ENCODE data around the gene COMTD1.
A peak's percentile ranks its signal among the peaks of the same experiment; 100 is the strongest.

Gene COMTD1

GRCh38 chr10:75235375-75236177 is at the start of gene COMTD1 (continued):
- TF ChIP-seq ZNF704 (tag by site-specific recombination; IDR thresholded peaks at IDR 0.05) (no peak), BCL11A (tag by site-specific recombination; IDR thresholded peaks at IDR 0.05; ENCODE audit: low read depth) (peak; percentile 75), ZNF416 (tag by site-specific recombination; IDR thresholded peaks at IDR 0.05) (no peak), ZNF544 (tag by site-specific recombination; IDR thresholded peaks at IDR 0.05) (no peak), ZNF19 (tag by site-specific recombination; IDR thresholded peaks at IDR 0.05; ENCODE audit: low read depth) (no peak), ZNF280D (tag by site-specific recombination; IDR thresholded peaks at IDR 0.05) (no peak), ZNF626 (tag by site-specific recombination; IDR thresholded peaks at IDR 0.05) (no peak), ZNF157 (tag by site-specific recombination; IDR thresholded peaks at IDR 0.05) (no peak), ZBTB11 (tag by site-specific recombination; conservative IDR thresholded peaks at IDR 0.05; ENCODE audit: low read depth) (no peak; the same call in 1 of the 2 replicates), SP2 (tag by site-specific recombination; IDR thresholded peaks at IDR 0.05) (peak; percentile 76), ZBTB10 (tag by site-specific recombination; IDR thresholded peaks at IDR 0.05) (peak; percentile 55; the same call in 1 of the 2 replicates), ZNF792 (tag by site-specific recombination; IDR thresholded peaks at IDR 0.05) (no peak), ZFHX2 (tag by site-specific recombination; conservative IDR thresholded peaks at IDR 0.05) (no peak), PRDM1 (tag by site-specific recombination; IDR thresholded peaks at IDR 0.05) (no peak), ZNF112 (tag by site-specific recombination; IDR thresholded peaks at IDR 0.05) (no peak), KLF17 (tag by site-specific recombination; IDR thresholded peaks at IDR 0.05) (peak; percentile 71), ZNF350 (tag by site-specific recombination; IDR thresholded peaks at IDR 0.05) (no peak), ZNF560 (tag by site-specific recombination; IDR thresholded peaks at IDR 0.05; ENCODE audit: borderline replicate concordance) (no peak), ZNF777 (tag by site-specific recombination; IDR thresholded peaks at IDR 0.05; ENCODE audit: borderline replicate concordance) (no peak), ZBTB6 (tag by site-specific recombination; IDR thresholded peaks at IDR 0.05) (0 out of 2 replicates have a peak, but pooled peaks have one; percentile 56), ZNF580 (tag by site-specific recombination; IDR thresholded peaks at IDR 0.05) (peak; percentile 31; the same call in 1 of the 2 replicates), ZNF629 (tag by site-specific recombination; IDR thresholded peaks at IDR 0.05) (peak; percentile 70), HOXA7 (CRISPR knock-in tag; IDR thresholded peaks at IDR 0.05; ENCODE audit: borderline replicate concordance) (no peak), ZNF37A (tag by site-specific recombination; IDR thresholded peaks at IDR 0.05) (peak; percentile 49; the same call in 1 of the 2 replicates), ZNF221 (tag by site-specific recombination; IDR thresholded peaks at IDR 0.05; ENCODE audit: borderline replicate concordance) (0 out of 2 replicates have a peak, but pooled peaks have one; percentile 24), ZNF354C (tag by site-specific recombination; IDR thresholded peaks at IDR 0.05; ENCODE audit: borderline replicate concordance, low read depth) (no peak)

Measured in HEK293 (cell line).